Karpas-422 (cell line): ENCODE results near the gene ARMC3. TPM values are rescaled to one million over a fixed set of nuclear protein-coding genes. Genes with fewer than 3 reads are reported as not detected.

Experiments used
- DNase-seq: peaks from one replicate; pipeline ENCODE4 v3.0.0-alpha.2; 2015
- H2AFZ ChIP-seq: fragments of 200-600 bp; sonication (generic); 2 replicates; pipeline ENCODE4 v1.6.1; 2014; ENCODE audit warnings: antibody characterized with exemption, low read length, mixed read lengths
- H3K27ac ChIP-seq: fragments of 200-600 bp; sonication (generic); 2 replicates; pipeline ENCODE4 v1.5.1; 2014; ENCODE audit warnings: mild to moderate bottlenecking, low read length, moderate library complexity
- H3K27me3 ChIP-seq: fragments of 200-600 bp; sonication (generic); 2 replicates; pipeline ENCODE4 v1.6.1; 2014; ENCODE audit warnings: low read length, mixed read lengths
- H3K36me3 ChIP-seq: fragments of 200-600 bp; sonication (generic); 2 replicates; pipeline ENCODE4 v1.6.1; 2014; ENCODE audit warnings: low read length, mixed read lengths; ENCODE audit not compliant: insufficient read depth
- H3K4me1 ChIP-seq: fragments of 200-600 bp; sonication (generic); 2 replicates; pipeline ENCODE4 v1.6.1; 2014; ENCODE audit warnings: mild to moderate bottlenecking, low read length, mixed read lengths
- H3K4me2 ChIP-seq: fragments of 200-600 bp; sonication (generic); 2 replicates; pipeline ENCODE4 v1.6.1; 2014; ENCODE audit warnings: low read length, low read depth, mild to moderate bottlenecking; ENCODE audit not compliant: poor library complexity, severe bottlenecking
- H3K4me3 ChIP-seq: fragments of 200-600 bp; sonication (generic); 2 replicates; pipeline ENCODE4 v1.5.1; 2014; ENCODE audit warnings: mild to moderate bottlenecking, antibody characterized with exemption, low read length, mixed read lengths
- H3K79me2 ChIP-seq: fragments of 200-600 bp; sonication (generic); 2 replicates; pipeline ENCODE4 v1.6.1; 2014; ENCODE audit warnings: mild to moderate bottlenecking, low read length, mixed read lengths
- H3K9ac ChIP-seq: fragments of 200-600 bp; sonication (generic); 2 replicates; pipeline ENCODE4 v1.6.0; 2014; ENCODE audit warnings: low read length
- H3K9me2 ChIP-seq: fragments of 200-600 bp; sonication (generic), shearing (Covaris generic); replicated peaks from 2 replicates; pipeline ENCODE4 v1.6.0; 2014; ENCODE audit warnings: mild to moderate bottlenecking, low read length, moderate library complexity; ENCODE audit not compliant: insufficient read depth
- H3K9me3 ChIP-seq: fragments of 300-700, 200-600 bp; sonication (generic); 2 replicates; pipeline ENCODE4 v1.6.1; 2014; ENCODE audit warnings: low read length, mixed read lengths
- H4K20me1 ChIP-seq: fragments of 200-600 bp; sonication (generic); 2 replicates; pipeline ENCODE4 v1.6.1; 2014; ENCODE audit warnings: mild to moderate bottlenecking, antibody characterized with exemption, low read length, low read depth; ENCODE audit not compliant: insufficient read depth
- total RNA-seq: library from RNA; depleted of rRNA; stranded (reverse); fragments of >200 nt; shearing (Covaris generic); gene quantifications from 2 replicates; pipeline ENCODE4 v1.2.3, GENCODE V29; 2014; ENCODE audit warnings: low replicate concordance

ARMC3 gene
- total RNA-seq, 1 experiment from 2014 or later = not detected

DNA sequence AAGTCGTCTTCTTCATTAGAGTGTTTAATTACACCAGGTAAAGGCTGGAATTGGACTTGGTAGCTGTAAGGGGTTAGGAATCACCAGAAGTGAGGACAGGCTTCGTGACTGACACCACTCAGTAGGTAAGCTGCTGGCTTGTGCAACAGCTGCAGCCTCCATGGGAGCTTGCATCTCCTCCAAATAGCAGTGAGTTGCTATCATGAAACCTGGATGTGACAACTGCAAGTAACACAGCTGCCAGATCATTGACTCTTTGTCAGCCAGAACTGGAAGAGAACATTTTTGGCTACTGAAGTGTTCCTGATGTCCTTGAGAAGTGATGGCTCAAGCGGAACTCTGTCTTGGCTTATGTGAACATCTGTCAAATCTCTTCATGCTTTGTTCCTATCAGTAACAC, 103.5 kb downstream of the ARMC3 start:
- no peak overlapping the region for H3K4me3 ChIP-seq
- H3K27me3 ChIP-seq = no peaks in the 10 kb centered on the region; the same call in 1 of the 2 replicates
- no peaks in the 10 kb centered on the region for H3K9me3 ChIP-seq
- H3K27ac ChIP-seq = no peak overlapping the region
- no peaks in the 10 kb centered on the region for H3K4me1 ChIP-seq
- no peak overlapping the region for H3K4me2 ChIP-seq
- H2AFZ ChIP-seq = no peak overlapping the region
- H3K36me3 ChIP-seq = no peaks in the 10 kb centered on the region
- H3K79me2 ChIP-seq = no peaks in the 10 kb centered on the region
- DNase-seq = no peak
- H3K9me2 ChIP-seq = no peaks in the 10 kb centered on the region
- H4K20me1 ChIP-seq = no peaks in the 10 kb centered on the region
- H3K9ac ChIP-seq = no peak overlapping the region

DNA sequence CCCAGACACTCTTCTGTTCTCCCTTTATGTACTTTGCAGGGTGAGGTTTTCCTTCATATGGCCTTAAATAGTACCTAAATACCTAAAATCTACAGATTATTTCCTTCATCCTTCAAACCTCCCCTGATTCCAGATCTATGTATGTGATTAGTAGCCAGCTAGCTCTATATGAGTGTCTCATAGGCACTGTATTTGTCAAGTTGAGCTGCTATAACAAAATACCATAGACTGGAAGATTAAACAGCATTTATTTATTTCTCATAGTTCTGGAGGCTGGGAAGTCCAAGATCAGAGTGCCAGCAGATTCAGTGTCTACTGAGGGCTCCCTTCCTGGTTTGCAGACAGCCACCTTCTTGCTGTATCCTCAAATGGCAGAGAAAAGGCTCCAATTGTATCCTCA, 106.9 kb downstream of the ARMC3 start:
- Histone ChIP-seq H3K9me2 (no peaks in the 10 kb centered on the region), H3K27ac (no peak overlapping the region), H4K20me1 (no peaks in the 10 kb centered on the region), H3K9me3 (no peaks in the 10 kb centered on the region), H3K27me3 (no peaks in the 10 kb centered on the region), H3K79me2 (no peaks in the 10 kb centered on the region), H3K4me1 (no peaks in the 10 kb centered on the region), H2AFZ (no peak overlapping the region), H3K36me3 (no peaks in the 10 kb centered on the region), H3K9ac (no peak overlapping the region), H3K4me3 (no peak overlapping the region), H3K4me2 (no peak overlapping the region)
- no peak for DNase-seq

DNA sequence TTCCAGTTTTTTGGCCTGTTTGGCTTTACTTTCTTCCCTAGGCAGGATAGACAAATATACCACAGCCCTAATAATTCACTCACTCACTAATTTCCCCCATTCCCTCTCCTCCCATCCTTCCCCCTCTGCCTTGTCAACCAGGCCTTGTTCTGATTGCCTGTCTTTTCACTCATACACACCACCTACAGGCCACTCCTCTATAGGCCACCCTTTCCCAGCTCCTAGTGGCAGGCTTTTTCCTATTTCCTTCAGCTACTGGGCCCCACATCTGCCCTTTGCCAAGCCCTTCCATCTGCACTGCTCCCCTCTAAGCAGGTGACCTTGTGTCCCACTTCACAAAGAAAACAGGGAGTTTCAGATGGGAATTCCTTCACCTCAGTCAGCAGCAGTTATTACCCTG, 107.7 kb downstream of the ARMC3 start:
- no peaks in the 10 kb centered on the region for H3K4me1 ChIP-seq
- H4K20me1 ChIP-seq = no peaks in the 10 kb centered on the region
- H3K9ac ChIP-seq = no peak overlapping the region
- no peak overlapping the region for H2AFZ ChIP-seq
- no peaks in the 10 kb centered on the region for H3K79me2 ChIP-seq
- H3K36me3 ChIP-seq = no peaks in the 10 kb centered on the region
- no peak overlapping the region for H3K4me3 ChIP-seq
- no peaks in the 10 kb centered on the region for H3K9me2 ChIP-seq
- DNase-seq = no peak
- no peaks in the 10 kb centered on the region for H3K27me3 ChIP-seq
- no peak overlapping the region for H3K27ac ChIP-seq
- H3K9me3 ChIP-seq = no peaks in the 10 kb centered on the region
- H3K4me2 ChIP-seq = no peak overlapping the region

DNA sequence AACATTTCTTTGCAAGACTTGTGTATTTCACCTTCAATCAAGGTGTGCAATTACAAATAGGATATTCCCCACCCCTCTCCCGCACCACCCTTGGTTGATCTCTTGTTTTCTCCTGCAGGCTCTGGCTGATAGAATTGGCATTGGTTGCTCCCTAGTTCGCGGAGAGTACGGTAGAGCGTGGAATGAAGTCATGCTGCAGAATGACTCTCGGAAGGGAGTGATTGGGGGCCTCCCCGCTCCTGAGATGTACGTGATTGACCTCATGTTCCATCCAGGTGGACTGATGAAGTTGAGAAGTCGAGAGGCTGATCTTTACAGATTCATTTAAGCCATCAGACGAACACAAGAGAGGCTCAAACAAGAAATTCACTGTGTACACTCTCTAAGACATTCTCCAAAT, 109.3 kb downstream of the ARMC3 start:
- no peak overlapping the region for H3K4me3 ChIP-seq
- H3K27ac ChIP-seq = no peak overlapping the region
- H3K36me3 ChIP-seq = no peaks in the 10 kb centered on the region
- no peaks in the 10 kb centered on the region for H3K79me2 ChIP-seq
- H3K4me1 ChIP-seq = no peaks in the 10 kb centered on the region
- no peaks in the 10 kb centered on the region for H4K20me1 ChIP-seq
- no peaks in the 10 kb centered on the region for H3K9me3 ChIP-seq
- H3K9me2 ChIP-seq = no peaks in the 10 kb centered on the region
- no peaks in the 10 kb centered on the region for H3K27me3 ChIP-seq
- H3K4me2 ChIP-seq = no peak overlapping the region
- H2AFZ ChIP-seq = no peak overlapping the region
- no peak for DNase-seq
- H3K9ac ChIP-seq = no peak overlapping the region

DNA sequence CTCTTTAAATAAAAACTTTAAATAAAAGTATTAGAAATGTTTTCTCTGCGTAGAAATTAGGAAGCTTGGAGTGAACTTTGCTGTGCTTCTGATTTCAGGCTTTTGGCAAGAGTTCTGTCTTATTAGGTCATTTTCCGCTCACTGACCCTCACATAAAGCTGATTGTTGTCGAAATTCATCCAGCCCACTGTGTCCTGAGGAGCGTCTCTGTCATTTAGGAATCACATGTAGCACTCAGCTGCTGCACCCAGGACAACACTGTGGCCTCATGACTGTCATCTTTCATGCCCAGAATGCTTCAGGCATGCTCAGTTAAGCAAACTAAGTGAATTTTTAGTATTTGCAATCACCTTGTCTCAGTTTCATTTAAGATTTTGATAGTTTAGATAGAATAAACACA, 109.7 kb downstream of the ARMC3 start:
- Histone ChIP-seq H3K36me3 (no peaks in the 10 kb centered on the region), H3K9ac (no peak overlapping the region)

DNA sequence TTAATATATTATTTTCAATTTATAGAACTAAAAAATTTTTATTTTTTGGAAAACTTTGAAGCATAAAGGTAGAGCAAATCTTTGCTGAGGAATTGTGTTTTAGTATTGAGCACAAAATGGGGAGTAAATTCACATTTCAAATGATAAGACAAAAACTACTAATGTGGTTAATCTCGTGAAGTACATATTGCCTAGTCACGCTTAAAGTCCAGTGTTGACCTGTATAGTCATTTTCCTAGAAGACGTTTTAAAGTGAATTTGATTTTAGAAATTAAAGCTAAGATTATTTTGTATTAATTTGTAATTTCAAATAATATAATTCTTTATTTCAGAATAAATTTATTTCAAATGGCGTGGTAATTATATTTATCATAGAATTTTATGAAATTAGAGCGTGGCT, 110.3 kb downstream of the ARMC3 start:
- no peaks in the 10 kb centered on the region for H3K9me2 ChIP-seq
- no peaks in the 10 kb centered on the region for H3K27me3 ChIP-seq
- H3K4me1 ChIP-seq = no peaks in the 10 kb centered on the region
- no peak overlapping the region for H3K27ac ChIP-seq
- H3K36me3 ChIP-seq = no peaks in the 10 kb centered on the region
- H3K9me3 ChIP-seq = no peaks in the 10 kb centered on the region
- no peak overlapping the region for H2AFZ ChIP-seq
- no peak overlapping the region for H3K9ac ChIP-seq
- no peaks in the 10 kb centered on the region for H3K79me2 ChIP-seq
- no peak overlapping the region for H3K4me3 ChIP-seq
- H3K4me2 ChIP-seq = no peak overlapping the region
- no peaks in the 10 kb centered on the region for H4K20me1 ChIP-seq
- DNase-seq = no peak

More for the DNA sequence above, 109.7 kb downstream of the ARMC3 start:
- H3K27me3 ChIP-seq = no peaks in the 10 kb centered on the region
- no peak overlapping the region for H3K27ac ChIP-seq
- H3K9me2 ChIP-seq = no peaks in the 10 kb centered on the region
- H3K79me2 ChIP-seq = no peaks in the 10 kb centered on the region
- H3K9me3 ChIP-seq = no peaks in the 10 kb centered on the region
- no peak overlapping the region for H3K4me3 ChIP-seq
- H3K4me2 ChIP-seq = no peak overlapping the region
- H3K4me1 ChIP-seq = no peaks in the 10 kb centered on the region
- no peak overlapping the region for H2AFZ ChIP-seq
- DNase-seq = no peak
- H4K20me1 ChIP-seq = no peaks in the 10 kb centered on the region

DNA sequence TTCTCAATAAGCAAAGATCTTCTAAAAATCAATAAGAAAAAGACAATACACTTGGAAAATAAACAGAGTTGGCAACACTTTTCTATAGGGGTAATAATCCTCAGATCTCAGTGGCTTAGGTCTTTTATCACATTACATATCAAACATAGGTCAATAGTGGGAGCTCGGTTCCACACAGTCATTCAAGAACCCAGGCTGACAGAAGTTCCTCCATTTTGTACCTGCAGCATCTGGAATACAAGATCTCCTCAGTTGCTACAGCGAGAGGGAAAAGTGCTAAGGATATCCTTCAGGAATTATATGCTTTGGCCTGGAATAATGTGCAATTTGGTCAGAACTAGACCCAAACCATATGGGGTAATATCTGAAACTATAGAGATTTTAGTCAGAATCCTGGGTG, 112.1 kb downstream of the ARMC3 start:
- Histone ChIP-seq H2AFZ (no peak overlapping the region), H3K79me2 (no peaks in the 10 kb centered on the region), H3K36me3 (no peaks in the 10 kb centered on the region), H3K27ac (no peak overlapping the region), H3K9ac (no peak overlapping the region), H4K20me1 (no peaks in the 10 kb centered on the region), H3K4me3 (no peak overlapping the region), H3K4me2 (no peak overlapping the region), H3K4me1 (no peaks in the 10 kb centered on the region), H3K27me3 (no peaks in the 10 kb centered on the region), H3K9me3 (no peaks in the 10 kb centered on the region), H3K9me2 (no peaks in the 10 kb centered on the region)
- DNase-seq = no peak

DNA sequence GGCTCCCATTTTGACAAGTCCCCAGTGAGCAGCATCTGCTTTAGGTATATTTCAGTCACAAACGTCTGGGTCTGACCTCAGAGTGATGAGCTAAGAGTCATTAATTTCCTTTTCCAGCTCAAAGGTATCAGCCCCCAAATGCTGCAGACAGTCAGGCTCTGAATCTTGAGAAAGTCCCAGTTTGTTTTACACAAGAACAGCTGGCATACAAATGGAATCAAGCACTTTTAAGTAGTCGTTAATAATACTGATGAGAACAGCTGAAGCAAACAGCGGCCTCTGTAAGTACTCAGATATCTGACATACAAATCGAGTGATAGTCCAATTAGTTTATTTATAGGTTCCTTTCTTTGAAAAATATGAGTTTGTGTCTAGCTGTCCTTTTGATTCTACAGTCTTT, 118.2 kb downstream of the ARMC3 start:
- H3K27me3 ChIP-seq = no peaks in the 10 kb centered on the region
- H3K9ac ChIP-seq = no peak overlapping the region
- H3K9me3 ChIP-seq = no peaks in the 10 kb centered on the region
- no peak overlapping the region for H3K4me2 ChIP-seq
- no peaks in the 10 kb centered on the region for H3K36me3 ChIP-seq
- no peak overlapping the region for H2AFZ ChIP-seq
- no peak overlapping the region for H3K27ac ChIP-seq
- H4K20me1 ChIP-seq = no peaks in the 10 kb centered on the region
- H3K4me1 ChIP-seq = no peaks in the 10 kb centered on the region
- no peak overlapping the region for H3K4me3 ChIP-seq
- DNase-seq = no peak
- no peaks in the 10 kb centered on the region for H3K79me2 ChIP-seq
- no peaks in the 10 kb centered on the region for H3K9me2 ChIP-seq
